GM20431 (cell line): Measurements from ENCODE around the gene CPPED1.

ENCODE experiments used
- in situ Hi-C: fragments of 300-500 bp; cut with MseI, MboI; formaldehyde crosslinking; loops from one replicate; pipeline ENCODE4 v1.15.0; 2020; ENCODE audit warnings: low sequenced_read_pairs; ENCODE audit not compliant: unreplicated experiment

CPPED1 gene

GRCh38 chr16:12803203-12804093 lies at the start of gene CPPED1:
CPPED1 (minus strand) TSS chr16:12803887; CDS start chr16:12803776, 111 bp downstream.
- in situ Hi-C loops: loop anchor here (25.0 kb wide), 2 partner anchors 341 to 691 kb away; no protein-coding TSS in a partner anchor

- in situ Hi-C loops: no loop called here
Observed at GRCh38 chr16:12850186-12850585, 46.5 kb upstream of the CPPED1 start.

- in situ Hi-C loops: no loop called here
Observed at GRCh38 chr16:12846592-12846991, 42.9 kb upstream of the CPPED1 start.

- in situ Hi-C loops: no loop called here
Observed at GRCh38 chr16:12845282-12845681, 41.6 kb upstream of the CPPED1 start.

- in situ Hi-C loops: no loop called here
Observed at GRCh38 chr16:12837756-12838155, 34.1 kb upstream of the CPPED1 start.

- in situ Hi-C loops: no loop called here
Observed at GRCh38 chr16:12837291-12837690, 33.6 kb upstream of the CPPED1 start.

GRCh38 chr16:12833926-12834325 lies 30.2 kb upstream of the CPPED1 start:
- in situ Hi-C loops: no loop called here

GRCh38 chr16:12829096-12829888 lies 25.6 kb upstream of the CPPED1 start:
- in situ Hi-C loops: no loop called here

GRCh38 chr16:12828206-12828605 lies 24.5 kb upstream of the CPPED1 start:
- in situ Hi-C loops: no loop called here

GRCh38 chr16:12826559-12826958 lies 22.9 kb upstream of the CPPED1 start:
- in situ Hi-C loops: no loop called here

- in situ Hi-C loops: loop anchor here (25.0 kb wide), 2 partner anchors 357 to 707 kb away; no protein-coding TSS in a partner anchor
Observed at GRCh38 chr16:12819126-12820117, 15.7 kb upstream of the CPPED1 start.

GRCh38 chr16:12818326-12818725 lies 14.6 kb upstream of the CPPED1 start:
- in situ Hi-C loops: loop anchor here (25.0 kb wide), 2 partner anchors 356 to 706 kb away; no protein-coding TSS in a partner anchor

GRCh38 chr16:12816791-12817214 lies 13.1 kb upstream of the CPPED1 start:
- in situ Hi-C loops: loop anchor here (25.0 kb wide), 2 partner anchors 355 to 705 kb away; no protein-coding TSS in a partner anchor

- in situ Hi-C loops: loop anchor here (25.0 kb wide), 2 partner anchors 353 to 703 kb away; no protein-coding TSS in a partner anchor
Observed at GRCh38 chr16:12815361-12815760, 11.7 kb upstream of the CPPED1 start.

- in situ Hi-C loops: loop anchor here (25.0 kb wide), 2 partner anchors 351 to 701 kb away; no protein-coding TSS in a partner anchor
Observed at GRCh38 chr16:12813734-12814133, 10.0 kb upstream of the CPPED1 start.

GRCh38 chr16:12813321-12813720 lies 9.6 kb upstream of the CPPED1 start:
- in situ Hi-C loops: loop anchor here (25.0 kb wide), 2 partner anchors 351 to 701 kb away; no protein-coding TSS in a partner anchor

- in situ Hi-C loops: loop anchor here (25.0 kb wide), 2 partner anchors 349 to 699 kb away; no protein-coding TSS in a partner anchor
Observed at GRCh38 chr16:12811441-12812383, 8.0 kb upstream of the CPPED1 start.

GRCh38 chr16:12805066-12805465 lies 1.4 kb upstream of the CPPED1 start:
- in situ Hi-C loops: loop anchor here (25.0 kb wide), 2 partner anchors 343 to 693 kb away; no protein-coding TSS in a partner anchor
